Stimulated activated CD4-positive, alpha-beta T cell treated with anti-CD3 and anti-CD28 coated beads, Interleukin-4, amount 100 ng/mL, for 4 hours (primary cell): Measurements from ENCODE around the gene EPHB3.

ENCODE experiments used
- DNase-seq, 2 experiments: peaks; one replicate each; pipeline ENCODE4 v3.0.0-alpha.2; 2020

Gene EPHB3

DNA sequence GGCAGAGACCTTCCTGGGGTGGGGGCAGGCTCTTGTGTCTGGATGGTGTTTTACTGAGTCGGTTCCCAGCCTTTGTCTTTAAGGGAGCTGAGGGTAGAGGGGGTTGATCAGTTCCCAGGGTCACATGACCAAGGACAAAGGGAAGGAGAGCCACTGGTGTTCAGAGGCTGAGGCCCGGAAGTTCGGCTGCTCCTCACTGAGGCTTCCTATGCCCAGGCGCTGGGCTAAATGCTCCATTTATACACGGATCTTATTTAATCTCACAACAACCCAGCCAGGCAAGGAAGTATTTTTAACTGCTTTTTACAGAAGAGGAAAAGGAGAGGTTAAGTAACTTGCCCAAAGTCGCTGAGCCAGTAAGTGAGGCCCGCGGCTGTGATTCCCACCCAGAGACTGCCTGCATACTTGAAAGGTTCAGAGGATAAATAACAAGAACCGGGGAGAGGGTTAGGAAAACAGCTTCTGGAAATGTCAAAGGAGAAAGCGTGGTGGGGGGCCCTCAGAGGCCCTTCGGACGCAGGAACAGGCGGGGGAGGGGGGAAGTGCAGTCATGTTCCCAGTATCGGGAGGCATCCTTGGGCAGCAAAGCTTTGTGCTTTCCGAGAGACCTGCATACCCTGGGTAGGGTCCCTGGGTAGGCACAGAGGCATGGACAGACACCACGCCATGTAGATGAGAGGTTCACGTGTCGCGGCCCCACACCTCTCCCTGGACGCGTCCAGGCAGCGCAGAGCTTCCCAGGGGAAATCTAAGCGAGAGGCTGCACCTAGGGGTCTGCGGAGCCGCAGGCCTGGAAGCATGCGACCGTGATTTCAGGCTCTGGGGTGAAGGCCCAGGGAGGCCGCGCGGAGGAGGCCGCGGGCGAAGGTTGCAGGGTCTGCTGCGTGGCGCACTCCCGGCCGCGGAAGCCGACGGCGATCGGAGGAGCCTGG, 21.3 kb downstream of the EPHB3 start:
- DNase-seq: no peak

GRCh38 chr3:184583578-184584451, 22.2 kb downstream of the EPHB3 start:
- no peak for DNase-seq

DNA sequence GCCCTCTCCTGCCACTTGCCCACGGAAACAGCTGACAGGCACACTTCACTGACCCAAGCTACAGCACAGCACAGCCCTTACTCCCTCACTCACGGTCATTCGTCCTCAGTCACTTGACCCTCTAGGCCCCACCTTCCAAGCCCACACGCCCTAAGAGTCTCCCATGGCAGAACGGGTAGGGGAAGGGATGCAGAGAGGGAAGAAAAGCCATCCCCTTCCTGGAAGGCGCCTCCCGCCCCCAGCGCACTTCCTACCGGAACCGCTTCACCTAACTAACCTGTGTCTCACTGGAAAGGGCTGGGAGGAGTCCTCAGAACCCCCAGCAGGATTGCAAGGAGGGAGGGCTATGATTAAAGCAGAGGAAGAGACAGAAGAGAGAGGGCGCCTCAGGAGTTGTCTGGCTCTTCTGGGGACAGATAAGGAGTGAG, 22.9 kb downstream of the EPHB3 start:
- DNase-seq: no peak

GRCh38 chr3:184585545-184585944, 24.0 kb downstream of the EPHB3 start:
- no peak for DNase-seq

DNA sequence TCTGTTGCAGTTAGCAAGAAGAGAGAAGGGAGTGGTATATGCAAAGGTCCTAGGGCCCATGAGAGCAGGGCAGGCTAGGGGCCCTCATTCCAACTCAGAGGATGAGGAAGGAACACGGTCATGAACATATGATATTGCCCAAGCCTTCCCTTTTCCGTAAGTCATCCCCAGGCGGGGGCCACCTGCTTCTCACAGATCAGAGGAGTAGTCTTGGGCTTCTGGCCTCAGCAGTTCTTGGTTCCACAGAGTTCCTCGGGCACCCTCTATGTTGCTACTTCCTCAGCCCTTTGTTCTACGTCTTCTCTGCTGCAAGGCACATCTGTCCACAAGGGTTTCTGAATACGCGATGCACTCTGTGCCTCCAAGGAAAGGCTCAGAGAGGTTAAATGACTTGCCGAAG, 25.3 kb downstream of the EPHB3 start:
- DNase-seq: no peak

GRCh38 chr3:184588776-184589175, 27.2 kb downstream of the EPHB3 start:
- no peak for DNase-seq

DNA sequence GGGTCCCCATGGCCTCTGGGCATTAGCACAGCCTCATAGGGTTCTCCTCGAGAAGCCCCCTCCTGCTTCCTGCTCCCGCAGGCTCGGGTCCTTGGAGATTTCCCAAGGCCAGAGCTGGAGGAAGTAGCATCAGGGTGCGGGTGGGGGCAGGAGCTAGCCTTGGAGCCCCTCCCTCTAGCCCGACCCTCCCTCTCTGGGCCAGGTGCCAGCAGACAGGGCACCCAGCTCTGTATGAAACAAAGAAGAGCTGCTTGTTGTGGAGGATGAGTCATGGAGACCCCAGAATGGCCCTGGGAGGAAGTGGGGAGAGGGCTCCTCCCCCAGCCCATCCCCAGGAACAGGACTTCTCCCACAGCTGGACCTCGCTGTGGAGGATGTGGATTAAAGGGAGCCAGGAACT, 29.2 kb downstream of the EPHB3 start:
- DNase-seq: no peak

DNA sequence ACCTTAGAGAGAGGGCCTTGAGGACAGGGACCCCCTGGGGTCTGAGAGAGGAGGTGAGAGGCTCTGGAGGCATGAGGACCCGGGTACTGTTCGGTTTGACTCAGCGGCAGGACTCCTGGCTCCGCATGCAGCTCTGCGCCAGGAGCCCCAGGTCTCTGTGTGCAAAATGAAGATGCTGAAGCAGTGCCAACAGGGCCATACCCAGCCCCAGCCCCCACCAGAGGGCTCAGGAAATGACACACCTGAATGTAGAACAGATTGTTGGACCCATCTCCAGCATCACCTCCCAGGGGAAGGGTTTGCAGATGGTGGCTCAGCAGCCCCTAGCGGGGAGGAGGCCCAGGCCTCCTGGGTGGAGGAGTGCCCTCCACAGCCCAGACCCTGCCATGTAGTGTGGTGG, 30.2 kb downstream of the EPHB3 start:
- DNase-seq: no peak

DNA sequence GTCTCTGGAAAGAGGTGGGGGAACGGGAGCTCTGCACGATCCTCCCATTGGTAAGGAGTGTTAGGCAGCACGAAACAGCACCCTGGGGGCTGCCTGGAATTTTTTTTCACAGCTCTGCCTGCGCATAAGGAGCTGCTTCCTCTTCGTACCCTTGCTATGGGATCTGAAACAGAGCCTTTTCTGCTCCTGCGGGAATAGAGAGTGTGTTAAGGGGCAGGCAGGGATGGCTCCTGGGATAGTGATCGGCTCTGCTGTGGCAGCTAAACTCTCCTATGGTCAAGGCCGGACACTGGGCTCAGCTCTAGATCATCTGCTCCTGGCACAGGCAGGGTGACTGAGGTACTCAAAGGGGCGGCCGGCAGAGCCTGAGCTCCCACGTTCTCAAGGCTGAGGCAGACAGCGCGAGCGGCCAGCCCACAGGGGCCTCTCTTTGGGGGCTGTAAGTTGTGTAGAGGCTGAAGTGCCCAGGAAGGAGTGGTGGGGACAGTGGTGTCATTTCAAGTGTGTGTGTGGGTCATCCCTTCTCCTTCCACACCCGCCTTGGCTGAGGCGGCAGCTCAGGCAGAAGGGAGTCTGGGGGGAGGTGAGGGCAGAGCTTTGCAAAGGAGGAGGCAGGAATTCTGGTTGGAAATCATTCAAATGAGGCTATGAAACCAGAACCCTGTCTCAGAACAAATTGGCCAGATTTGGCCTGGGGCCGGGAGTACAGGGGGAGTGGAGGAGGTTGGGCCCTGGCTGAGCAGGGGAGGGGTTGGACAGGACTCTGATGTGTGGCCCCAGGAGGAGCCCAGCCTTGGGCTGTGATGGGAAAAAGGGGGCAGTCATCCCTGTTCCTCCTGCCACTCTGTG, 31.0 kb downstream of the EPHB3 start:
- DNase-seq: no peak

DNA sequence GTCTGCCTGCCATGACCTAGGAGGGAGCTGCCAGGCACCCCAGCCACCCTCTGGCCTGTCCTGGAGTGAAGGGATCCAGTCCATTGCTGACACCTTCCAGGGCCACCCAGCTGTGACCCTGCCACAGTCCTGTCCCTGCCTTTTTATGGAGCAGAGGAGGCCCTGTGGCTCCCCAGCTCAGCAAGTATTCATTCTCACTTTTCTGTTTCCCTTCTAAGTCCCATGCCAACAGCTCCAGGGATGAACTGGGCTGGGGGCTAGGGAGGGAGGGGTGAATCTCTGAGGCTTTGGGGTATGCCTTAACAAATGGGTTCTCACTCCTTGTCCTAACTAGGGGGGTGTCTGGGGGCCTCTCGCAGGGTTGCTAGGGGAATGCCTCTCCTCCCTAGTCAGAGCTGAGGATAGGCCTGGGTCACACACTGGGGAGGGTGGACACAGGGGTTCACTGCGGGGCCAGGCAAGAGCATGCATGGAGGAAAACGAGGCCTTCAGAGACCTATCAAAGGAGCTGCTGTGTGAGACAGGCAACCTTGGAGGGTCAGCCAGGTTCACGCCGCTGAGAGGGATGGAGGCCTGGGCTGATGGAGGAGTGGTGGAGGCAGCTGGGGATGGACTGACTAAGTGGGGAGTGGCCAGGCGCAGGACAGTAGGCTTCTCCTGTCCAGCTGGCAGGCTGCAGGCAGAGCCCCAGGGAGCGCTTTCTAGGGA, 31.8 kb downstream of the EPHB3 start:
- no peak for DNase-seq

DNA sequence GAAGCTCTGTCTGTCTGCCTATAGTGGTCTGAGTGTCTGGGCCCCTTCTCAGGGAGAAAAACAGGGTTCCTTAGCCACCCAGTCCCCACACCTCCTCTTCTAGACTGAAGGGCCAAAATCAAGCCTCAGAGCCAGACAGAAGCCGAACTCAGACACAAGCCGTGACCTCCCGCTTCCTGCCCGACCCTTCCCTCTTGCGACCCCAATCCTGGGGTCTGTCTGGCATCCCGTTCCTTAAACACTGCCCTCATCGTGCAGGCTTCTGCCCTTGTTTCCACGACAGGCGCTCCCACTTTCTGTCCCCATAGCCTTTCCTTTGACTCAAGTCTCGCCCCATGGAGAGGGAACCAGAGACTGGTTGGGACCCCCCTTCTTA, 32.3 kb downstream of the EPHB3 start:
- DNase-seq: no peak

DNA sequence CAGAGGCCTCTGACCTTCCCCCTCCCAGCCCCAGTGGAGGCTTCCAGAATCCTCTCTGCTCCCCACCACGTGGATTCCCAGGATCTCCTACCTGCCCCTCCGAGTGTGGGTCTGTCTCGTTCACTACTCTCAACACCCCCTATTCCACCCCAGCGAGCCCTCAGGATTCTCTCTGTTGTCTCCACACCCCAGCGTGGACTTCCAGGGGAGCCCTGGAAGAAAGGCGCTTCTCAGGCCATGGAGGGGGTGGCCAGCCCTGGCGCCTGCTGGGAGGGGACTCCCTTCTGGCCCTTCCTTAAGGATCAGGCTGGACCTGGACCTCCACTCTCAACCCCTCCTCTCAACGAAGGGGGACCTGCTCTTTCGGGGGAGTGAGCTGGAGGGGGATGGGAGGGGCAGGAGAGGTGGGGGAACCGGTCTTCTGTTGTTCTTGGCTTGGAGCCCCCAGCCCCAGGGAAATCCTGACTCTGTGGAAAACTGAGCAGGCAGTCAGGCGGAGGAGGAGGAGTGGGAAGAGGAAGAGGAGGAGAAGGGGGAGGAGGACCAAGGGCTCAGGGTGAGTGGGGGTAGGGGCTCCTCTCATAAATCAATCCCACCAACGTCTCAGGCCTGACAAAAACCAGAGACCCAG, 32.9 kb downstream of the EPHB3 start:
- DNase-seq: no peak

DNA sequence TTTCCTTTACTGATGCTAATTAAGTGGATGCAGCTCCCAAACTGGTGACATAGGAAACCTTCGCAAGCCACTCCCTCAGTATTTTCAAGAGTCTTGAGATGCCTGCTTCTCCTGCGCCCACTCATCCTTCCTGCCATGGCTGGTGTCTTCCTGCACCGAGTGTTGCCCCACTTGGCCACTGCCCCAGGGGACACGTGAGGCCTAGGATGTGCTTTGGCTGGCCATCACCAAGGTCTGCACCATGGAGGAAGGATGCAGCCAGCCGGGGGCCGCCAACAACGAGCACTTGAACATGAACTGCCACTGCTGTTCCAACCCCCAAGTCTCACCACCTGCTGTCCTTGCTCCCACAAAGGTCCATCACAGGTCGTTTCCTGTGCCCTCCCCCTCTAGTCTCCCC, 34.1 kb downstream of the EPHB3 start:
- DNase-seq: no peak

DNA sequence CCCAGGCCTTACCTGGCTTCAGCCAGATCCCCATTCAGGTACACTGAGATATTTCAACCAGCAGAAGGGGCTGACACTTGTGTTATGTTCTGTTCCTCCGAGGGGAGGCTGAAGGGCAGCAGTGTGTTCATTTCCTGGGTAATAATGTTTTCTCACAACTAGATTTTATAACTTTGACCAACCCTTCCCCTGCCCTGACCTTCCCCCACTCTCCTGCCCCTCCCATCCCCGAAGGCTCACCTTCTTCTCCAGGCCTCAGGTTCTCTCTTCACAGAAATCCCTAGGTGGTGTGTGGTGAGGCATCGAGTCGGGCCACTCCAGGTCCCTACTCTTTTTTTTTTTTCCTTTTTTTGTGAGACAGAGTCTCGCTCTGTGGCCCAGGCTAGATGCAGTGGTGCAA, 34.6 kb downstream of the EPHB3 start:
- no peak for DNase-seq

GRCh38 chr3:184596886-184597575, 35.4 kb downstream of the EPHB3 start:
- no peak for DNase-seq

GRCh38 chr3:184597829-184598573, 36.4 kb downstream of the EPHB3 start:
- no peak for DNase-seq

DNA sequence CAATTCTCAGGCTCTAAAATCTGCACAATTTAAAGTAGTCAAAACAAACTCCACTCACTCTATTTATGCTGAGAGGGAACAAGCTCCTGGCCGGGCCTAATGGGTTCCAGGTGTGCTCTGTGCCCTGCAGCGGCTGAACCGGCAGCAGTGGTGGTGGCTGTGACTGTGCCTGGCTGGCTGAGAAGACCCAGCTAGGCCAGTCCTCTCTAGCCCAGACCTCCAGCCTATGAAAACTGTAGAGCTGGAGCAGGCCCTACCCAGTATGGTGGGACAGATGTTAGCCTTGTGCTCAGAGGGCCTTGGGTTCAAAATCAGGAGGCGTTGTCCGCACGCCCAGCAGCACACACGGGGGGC, 37.0 kb downstream of the EPHB3 start:
- DNase-seq: no peak

DNA sequence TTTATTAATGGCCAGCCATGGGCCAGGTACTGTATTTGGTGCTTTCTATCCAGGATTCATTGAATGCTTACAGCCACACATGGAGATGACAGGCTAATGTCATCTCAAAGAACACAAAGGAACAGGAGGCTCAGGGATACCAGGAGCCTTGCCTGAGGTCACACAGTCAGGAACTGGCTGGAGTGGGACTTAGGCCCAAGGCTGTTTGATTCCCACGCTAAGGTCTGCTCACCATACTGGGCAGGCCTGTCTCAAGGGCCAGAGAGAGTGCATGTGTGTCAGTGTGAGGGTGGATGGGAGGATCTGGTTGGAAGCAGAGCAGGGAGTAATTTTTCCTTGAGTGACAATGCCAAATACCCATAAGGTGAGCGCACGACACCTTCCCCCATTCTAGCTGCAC, 37.6 kb downstream of the EPHB3 start:
- no peak for DNase-seq

DNA sequence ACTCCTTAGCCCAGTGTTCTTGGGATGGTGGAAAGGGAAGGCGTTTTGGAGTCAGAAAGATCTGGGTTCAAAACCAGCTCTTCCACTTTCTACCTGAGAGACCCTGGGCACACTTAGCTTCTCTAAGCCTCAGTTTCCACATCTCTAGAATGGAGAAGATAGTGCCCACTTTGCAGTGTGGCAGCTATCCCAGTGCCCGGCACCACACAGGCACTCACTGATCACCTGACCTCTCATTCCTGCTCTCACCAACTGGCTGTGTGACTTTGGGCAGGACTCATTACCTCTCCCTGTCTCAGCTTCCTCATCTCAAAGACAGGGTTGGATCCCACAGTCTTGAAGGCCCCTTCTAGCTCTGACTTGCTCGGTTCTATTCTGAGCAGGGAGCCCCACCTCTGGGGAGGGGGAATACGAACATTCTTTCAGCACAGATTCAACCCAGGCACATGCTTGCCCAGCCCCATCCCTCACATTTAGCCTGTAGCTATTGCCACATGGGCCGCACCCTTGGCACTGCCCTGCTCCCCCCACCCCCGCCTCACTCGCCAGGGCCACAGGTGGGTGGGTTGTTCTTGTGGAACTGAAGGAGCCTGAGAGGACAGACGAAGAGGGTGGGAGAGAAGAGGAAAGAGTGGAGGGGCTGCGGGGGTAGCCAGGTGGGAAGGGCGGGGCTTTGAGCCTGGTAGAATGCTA, 39.2 kb downstream of the EPHB3 start:
- no peak for DNase-seq
